Mesenteric fat pad (tissue), 1 donor: ENCODE results near the gene INSIG1. TPM values are rescaled to one million over a fixed set of nuclear protein-coding genes. Genes with fewer than 3 reads are reported as not detected.

Source experiments
- DNase-seq: peaks from one replicate; pipeline ENCODE4 v3.0.0-alpha.2; 2020; ENCODE audit warnings: low spot score
- long read RNA-seq: library from polyadenylated mRNA; unstranded; transcript quantifications from one replicate; pipeline ENCODE4 v2.0.0, GENCODE V29; 2020
- total RNA-seq: library from RNA; stranded (reverse); fragmentation: NEBNext Ultra II Directional; extraction: Animal tissue kit (Norgen Biotek cat#: 25700); gene quantifications from one replicate; pipeline ENCODE4 v1.2.1, GENCODE V29; 2021
- donor health status: DM: yes; HTN: yes; CAD: no.

The INSIG1 gene
- total RNA-seq: 43.6 TPM
- long read RNA-seq, transcript INSIG1-201 (6 exons, 3,010 nt): major isoform, 64 of 133 reads
- long read RNA-seq, partial matches to known transcripts: 8 of 133 reads
- long read RNA-seq, other reads (novel, unspliced or antisense): 55 of 133 reads

DNA sequence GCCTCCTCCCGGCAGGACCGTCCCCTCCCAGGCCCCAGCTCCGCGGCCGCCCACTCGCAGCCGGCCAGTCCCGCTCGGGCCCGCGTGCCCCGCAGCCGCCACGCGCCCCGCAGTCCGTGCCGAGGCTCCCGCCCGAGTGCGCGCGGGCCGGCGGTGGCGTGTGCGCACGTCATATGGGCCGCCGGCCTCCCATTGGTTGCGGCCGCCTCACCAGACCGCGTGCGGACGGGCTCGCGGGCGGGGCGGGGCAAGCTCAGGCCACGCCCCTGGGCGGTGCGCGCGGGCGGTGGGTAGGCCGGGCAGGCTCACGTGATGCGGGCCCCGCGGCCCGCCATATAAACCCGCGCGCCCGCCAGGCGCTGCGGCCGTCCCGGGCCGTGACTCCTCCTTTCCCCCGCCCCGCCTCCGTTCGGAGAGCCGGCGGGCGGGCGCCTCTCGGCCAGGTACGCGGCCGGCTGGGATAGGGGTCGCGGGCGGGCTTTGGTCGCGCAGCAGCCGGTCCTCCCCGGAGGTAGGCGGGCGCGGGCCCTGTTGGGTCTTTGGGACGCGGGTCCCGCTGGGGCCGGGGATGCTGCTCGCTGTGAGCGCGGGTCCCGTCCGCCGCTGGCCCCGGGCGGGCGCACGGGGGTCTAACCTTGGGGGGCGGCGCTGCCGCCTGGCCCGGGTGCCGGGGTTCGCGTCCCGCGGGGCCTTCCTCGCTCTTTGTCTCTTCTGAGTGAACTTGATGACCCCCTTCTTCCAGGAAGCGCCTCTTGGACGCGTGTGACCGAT is at the start of gene INSIG1:
INSIG1 (plus strand) TSS at position 362 of the 771 bp plus-strand sequence; CDS start at position 770, 408 bp downstream.
- peak; percentile 98 for DNase-seq

DNA sequence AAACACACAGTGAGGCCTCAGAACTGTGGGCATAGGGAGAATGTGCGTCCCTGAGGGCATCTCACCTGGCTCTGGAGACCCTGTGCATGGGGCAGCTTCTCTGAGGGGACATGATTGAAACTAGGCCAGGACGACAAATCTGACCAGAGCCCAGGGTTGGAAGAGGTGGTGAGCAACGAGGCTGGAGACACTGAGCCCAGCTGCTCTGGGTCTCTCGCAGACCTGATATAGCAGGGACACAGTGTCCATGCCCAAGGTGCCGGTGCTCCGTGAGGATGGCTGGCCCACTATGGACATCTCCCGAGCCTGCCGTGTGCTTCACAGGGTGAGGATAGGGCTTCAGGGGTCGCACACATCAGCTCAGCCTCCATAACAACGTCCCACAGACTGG is 49.3 kb upstream of the INSIG1 start:
- no peak for DNase-seq

DNA sequence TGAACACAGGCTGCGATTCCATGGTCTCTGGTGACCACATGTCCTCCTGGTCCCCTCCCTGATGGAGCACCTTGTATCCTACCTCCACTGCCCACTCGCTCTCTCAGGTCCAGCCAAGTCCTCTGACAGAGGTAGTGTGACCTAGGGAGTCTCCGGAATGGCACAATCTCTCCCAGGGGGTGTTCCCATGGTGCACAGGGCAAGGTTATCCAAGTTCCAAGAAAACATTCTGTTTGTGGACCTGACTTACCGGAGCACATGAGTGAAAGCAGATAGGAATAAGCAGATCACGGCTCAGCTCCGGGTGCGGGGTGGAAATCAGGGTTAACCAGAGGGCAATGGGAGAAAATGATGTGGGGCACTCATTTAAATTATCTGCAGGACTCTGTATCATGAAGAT is 45.8 kb upstream of the INSIG1 start:
- no peak for DNase-seq

DNA sequence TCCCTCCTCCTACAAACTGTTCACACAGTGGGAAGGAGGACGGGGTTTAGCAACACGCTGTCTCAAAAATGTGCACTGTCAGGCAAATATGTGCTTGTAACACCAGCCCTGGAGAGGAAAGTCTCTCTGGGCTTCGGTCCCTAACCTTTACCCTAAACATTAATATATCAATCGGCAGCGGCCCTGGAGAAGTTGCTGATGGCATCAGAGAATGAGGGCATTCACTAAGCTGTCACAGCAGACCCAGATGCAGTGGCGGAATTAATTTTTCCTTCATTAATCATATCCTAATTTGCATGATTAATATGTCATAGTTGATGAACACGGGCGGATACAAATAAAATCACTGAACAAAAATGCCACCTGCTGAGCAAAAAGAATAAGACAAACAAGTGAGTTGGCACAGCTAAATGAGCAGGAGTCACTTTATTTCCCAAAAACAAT is 45.2 kb upstream of the INSIG1 start:
- no peak for DNase-seq

DNA sequence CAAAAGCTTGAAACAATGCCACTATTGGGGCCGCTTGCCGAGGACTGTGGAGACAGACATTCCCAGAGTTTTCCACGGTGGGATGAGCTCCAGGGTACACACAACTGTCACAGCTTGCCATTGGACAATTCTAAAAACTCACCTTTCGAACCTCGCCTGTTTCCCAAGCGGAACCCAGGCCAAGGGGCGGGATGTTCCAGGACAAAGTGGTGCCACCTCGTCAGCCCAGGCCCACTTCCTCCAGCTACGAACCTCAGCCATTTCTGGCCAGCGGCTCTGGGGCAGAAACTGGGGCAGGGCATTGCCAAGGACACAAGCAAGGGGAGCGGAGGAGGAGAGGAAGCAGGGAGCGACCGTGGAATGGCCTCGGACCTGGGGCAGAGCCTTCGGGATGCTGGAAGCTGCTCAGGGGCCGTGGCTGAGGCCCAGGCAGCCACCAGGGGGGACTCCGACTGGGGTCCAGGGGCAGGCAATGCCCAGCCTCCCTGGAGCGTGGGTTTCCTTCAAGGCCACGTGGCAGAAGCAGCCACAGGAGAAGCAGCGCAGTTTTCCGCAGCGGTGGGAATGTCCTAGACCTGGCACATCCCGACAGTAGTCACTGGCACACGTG is 44.7 kb upstream of the INSIG1 start:
- no peak for DNase-seq

DNA sequence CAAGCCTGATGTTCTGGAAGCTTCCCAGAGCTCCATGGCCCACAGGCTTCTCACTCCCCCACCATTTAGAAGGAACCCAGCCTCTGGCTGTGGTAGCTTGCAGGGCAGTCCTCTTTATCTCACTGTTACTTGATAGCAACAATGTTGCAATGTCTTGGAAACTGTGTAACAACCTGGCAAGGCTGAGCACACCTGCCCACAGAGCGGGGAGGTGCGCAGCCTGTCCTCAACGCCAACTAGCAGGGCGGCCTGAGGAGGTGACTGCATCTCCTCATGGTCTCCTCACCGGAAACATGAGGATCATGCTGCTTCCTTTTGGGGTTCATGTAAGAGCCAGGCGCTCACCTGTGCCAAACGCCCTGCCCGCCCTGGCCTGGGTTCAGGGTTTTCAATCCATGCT is 43.7 kb upstream of the INSIG1 start:
- DNase-seq: no peak

DNA sequence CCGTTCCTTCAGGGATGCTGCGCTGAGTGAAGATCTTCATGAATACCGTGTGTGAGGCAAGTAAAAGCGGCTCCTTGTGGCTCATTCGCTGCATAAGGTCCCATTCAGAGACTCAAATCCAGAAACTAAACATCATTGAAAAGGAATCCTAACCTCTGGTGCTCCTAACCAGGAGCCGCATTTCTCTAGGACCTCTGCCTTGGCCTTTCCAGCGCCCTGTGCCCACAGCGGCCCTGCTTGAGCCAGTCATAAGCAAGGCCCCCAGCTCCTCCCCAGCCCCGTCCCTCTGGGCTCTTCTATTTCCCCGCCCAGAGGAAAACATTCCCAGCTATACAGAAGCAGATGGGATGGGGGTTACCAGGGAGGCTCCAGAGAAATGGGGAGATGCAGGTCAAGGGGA is 42.6 kb upstream of the INSIG1 start:
- no peak for DNase-seq

DNA sequence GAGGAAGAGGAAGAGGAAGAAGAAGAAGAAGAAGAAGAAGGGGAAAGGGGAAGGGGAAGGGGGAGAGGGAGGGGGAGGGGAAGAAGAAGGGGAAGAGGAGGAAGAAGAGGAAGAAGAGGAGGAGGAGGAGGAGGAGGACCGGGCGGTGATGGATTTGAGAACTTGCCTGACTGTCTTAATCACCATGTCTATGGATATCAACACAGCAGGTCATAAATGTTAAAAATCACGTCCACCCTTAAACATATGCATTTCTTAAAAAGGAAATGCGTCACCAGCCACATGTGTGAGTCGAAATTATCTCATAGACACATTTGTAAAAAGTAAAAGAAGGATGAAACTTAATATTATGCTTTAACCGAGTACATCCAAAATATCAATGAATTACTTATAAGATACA is 42.1 kb upstream of the INSIG1 start:
- DNase-seq: no peak

DNA sequence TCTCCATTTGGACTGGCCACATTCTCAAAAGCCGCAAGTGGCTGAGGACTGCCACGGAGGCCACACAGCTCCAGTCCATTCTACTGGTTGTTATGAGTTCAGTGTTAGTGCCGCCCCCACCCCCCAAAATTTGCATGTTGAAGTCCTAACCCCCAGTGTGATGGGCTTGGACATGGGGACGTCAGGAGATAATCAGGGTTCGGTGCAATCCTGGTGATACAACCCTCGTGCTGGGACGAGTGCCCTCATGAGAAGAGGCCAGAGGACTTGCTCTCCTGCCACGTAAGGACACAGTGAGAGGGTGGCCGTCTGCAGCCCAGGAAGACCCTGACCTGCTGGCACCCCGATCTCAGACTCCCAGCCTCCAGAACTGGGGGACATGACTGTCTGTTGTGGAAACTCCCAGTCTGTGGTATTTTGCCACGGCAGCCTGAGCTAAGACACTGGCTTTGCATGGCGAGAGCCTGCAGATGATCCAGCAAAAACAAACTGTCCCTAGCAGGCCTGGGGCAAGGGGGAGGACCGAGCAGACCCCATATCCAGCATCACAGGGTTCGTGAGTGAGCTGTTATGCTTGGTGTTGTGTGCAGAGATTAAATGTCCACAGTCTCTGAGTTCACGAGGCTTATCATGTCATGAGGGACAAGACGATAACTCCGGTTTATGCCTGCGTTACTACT is 41.5 kb upstream of the INSIG1 start:
- no peak for DNase-seq

DNA sequence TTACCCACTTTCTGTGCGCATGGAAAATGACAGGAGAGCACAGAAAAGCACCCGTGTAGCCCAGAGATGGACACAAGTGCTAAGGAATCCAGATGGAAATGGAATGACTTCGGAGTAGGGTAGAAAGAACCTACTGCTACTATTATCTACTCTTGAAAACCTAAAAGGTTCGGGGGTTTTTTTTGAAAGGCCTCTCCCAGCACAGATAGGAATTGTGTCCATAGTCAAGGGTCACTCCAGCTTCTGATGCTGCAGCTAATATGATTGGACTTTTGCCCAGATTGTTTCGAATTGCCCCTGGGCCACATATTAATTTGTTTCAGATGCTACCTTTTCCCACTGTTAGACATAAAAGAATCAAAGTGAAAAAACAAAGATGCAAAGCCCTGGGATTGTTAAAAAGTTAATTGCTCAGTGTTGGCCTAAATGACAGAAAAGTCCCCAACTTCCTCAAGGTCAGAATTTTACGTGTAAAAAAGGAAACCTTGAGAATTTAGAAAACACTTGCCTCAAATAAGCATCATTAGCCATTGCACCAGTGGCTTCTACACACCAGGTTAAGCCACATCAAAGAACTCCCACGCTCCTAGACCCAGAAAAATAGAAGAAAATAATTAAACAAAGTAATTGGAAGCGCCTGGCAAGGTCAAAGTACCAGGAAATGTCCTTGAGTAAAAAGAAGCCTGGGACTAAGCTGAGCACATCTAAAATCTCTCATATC is 40.8 kb upstream of the INSIG1 start:
- DNase-seq: no peak

DNA sequence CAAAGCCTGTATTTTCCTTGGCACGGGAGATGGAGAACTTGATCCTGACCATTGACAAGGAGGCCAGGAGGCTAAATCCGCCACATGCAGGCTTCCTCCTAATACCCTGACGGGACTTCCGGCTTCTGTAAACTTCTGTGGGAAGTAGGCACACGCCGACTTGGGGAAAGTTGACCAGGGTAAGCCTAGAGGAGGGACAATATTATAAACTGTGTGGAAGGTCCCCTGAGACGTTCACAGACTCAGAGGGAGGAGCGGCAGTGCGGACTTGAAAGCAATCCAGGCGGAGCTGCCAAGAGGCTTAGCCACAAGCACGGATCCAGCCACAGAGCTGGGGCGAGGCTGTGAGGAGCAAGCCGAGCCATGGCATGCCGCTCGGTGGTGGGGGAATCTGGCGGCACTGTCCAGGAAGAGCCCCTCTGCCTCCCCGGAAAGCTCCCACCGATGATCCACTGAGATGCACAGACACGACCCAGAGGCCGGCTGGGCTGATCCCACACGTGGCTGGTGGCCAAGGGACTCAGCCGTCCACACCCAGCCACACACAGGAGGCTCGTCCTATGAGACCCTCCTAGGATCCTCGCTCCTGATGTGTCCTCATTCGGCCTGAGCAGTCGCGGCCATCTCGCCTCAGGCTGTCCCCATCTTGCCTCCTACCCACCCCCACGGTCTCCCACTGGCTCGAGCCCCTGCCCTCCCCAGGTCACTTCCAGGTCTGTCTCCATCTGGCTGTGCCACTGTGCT is 40.0 kb upstream of the INSIG1 start:
- peak; percentile 92 for DNase-seq

DNA sequence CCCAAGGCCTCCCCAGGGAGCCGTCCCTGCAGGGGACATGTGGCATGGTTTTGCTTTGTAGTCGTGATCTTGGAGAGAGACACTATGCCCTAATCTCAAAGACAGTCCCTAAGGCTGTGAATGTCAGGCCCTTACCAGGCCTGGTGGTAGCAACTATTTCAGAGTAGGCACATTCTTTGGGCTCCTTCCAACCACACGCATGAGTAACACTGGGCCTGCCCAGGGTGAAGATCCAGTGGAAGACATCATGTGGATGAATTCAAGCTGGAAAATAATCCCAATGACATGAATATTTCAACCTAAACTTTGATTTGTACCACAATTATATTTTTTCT is 39.5 kb upstream of the INSIG1 start:
- DNase-seq: no peak

DNA sequence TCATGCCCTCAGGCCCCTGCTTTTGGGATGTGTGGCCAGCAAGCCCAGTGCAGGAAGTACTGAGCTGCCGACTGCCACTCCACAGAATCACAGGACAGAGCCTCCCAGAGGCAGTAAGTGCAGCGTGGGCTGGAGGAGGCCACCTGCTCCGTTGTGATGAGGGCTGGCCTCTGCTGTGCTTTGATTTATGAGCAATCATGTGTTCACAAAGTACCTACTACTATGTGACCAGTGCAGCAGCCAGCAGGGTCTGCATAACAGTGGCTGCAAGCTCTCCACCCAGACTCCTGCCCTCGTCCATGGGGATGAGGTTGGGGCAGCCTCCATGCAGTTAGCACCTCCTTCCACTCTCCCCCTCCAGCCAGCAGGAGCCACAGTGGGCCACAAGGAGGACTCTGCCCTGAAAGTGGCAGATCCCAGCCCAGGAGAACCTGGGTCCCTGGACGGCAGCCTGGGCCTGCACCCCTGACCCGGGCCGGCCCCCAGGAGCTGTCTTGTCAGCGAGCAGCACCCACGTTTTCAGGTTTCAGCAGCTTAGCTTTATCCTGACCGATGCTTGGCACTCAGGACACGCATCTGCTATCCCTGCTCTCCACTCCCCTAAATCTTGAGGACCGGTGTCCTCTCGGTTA is 37.7 kb upstream of the INSIG1 start:
- no peak for DNase-seq

DNA sequence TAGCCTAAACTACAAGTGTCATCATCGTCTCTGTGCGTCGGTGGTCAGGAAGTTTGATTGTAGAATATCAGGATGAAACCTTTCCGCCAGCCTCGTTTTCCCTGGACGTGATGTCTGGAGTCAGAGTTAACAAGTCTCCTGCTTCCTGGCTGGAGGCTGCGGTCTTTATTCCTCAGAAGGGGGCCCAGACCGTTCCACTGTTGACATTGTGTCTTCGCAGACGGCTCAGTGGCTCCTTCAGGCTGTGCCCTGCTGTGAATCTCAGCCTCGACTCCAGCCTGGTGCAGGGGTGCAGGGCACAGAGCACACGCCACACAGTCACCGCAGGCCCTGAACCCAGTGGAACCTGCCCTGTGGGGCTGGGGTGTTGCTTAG is 37.2 kb upstream of the INSIG1 start:
- no peak for DNase-seq

DNA sequence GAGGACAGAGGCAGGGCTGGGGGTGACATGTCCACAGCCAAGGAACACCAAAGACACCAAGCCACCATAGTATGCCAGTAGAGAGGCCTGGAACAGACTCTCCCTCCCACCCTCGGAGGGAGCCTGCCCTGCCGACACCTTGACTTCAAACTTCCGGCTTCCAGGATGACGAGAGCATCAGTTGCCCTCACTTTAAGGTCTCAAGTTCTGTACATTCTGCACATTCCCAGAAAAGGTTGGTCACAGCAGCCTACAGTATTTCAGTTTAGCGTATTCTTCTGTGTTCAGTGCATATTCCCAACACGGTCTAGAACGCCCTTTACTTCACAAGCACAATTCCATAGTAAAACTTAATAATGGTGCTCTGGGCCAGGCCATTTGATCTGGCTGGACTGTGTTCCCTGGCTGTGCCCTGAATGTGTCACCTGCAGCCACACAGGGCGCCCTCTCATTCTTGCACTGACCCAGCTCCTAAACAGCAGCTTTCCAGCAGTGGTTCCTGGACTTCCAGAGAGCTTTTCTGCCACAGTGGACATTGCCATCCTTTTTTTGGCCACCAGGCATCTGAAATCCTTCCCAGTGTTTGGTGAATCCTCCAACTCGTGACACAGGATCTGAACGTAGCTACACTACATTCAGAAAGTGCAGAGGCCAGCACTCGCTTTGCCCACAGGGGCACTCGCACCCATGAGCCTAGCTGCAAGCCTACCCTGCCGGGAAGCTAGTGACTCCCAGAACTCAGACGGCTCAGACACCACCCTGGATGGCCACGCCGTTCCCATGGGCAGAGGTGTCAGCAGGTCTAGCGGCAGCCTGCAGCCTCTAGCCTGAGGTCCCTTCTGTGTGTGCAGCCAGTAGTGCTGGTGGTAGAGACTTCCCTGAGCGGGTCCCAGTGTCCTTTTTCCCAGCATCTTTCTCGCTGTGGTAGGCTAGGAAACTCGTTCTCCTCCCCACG is 36.4 kb upstream of the INSIG1 start:
- DNase-seq: no peak

DNA sequence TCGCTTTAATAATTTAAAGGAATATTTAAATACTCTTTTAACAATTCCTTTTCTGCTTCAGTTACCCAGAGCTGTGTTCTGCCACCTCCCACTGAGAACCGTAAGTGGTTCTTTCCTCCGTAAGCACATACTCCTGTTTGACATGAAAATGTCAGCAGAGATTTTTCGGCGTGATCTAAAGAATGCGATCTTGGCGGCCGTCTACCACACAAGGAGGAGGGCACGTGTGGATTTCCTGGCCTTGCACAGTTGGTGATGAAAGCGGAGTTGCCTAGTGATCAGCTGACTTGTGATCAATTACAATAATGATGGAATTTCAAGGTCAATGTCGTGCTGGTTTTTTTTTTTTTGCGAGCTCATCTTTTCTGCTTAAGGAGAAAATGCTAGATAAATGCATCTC is 35.6 kb upstream of the INSIG1 start:
- DNase-seq: no peak

DNA sequence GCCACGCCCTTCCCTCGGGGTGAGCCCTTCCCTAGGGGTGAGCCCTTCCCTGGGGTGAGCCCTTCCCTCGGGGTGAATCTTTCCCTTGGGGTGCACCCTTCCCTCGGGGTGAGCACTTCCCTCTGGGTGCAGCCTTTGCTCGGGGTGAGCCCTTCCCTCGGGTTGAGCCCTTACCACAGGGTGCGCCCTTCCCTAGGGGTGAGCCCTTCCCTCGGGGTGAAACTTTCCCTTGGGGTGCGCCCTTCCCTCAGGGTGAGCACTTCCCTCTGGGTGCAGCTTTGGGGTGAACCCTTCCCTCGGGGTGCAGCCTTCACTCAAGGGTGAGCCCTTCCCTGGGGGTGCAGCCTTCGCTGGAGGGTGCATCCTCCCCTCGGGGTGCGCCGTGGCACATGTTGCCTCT is 34.6 kb upstream of the INSIG1 start:
- DNase-seq: no peak

DNA sequence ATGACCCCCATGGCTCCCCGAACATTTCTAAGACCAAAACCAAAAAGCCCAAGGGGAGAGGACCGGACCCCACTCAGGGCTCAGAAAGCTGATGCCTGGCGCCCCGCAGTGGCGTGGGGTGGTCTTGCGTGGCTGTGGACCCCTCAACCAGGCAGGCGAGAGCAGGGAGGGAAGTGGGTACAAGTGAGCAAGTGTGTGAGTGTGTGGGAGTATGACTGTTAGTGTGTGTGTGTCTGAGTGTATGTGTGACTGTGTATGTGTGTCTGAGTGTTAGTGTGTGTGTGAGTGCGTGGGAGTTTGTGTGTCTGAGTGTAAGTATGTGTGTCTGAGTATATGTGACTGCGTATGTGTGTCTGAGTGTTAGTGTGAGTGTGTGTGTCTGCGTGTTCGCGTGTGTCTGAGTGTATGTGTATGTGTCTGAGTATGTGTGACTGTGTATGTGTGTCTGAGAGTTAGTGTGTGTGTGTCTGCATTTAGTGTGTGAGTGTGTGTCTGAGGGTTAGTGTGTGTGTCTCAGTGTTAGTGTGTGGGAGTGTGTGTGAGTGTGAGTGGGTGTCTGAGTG is 34.0 kb upstream of the INSIG1 start:
- no peak for DNase-seq

DNA sequence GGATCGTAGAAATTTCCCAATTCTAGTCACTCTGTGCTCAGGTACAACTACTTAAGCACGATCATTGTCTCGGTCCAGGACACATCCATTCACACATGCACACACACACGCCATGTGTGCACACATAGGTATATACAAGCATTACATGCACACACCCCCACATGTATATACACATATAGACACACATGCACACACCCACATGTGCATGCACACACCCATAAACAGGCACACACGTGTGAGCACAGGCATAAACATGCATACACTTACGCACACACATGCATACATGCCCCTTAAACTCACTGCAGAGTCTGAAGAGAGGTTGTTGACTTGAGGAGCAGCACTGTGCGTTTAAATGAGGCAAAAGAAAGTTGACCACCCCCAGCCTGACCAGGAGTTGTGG is 32.5 kb upstream of the INSIG1 start:
- no peak for DNase-seq
